CD14-positive monocyte (primary cell): Measurements from ENCODE around the gene TFEB. TPM values are rescaled to one million over a fixed set of nuclear protein-coding genes. Genes with fewer than 3 reads are reported as not detected.

ENCODE experiments used
- DNase-seq, 3 donors: peaks; one replicate each; pipeline ENCODE4 v3.0.0-alpha.2; 2011 to 2022
- H2AFZ ChIP-seq: 2 replicates; pipeline ENCODE4 v1.6.0; 2012; ENCODE audit warnings: mild to moderate bottlenecking, low read depth, low read length, inconsistent platforms; ENCODE audit not compliant: insufficient read depth, poor library complexity, severe bottlenecking
- H3K27ac ChIP-seq, 2 donors: 1 replicate in 1 of 2; 2 replicates in 1 of 2; pipeline ENCODE4 v1.5.1; 2012 to 2013; ENCODE audit warnings: low read length in 2 of 2, control low read depth in 1 of 2, inconsistent platforms in 1 of 2, low read depth in 1 of 2, mild to moderate bottlenecking in 1 of 2
- H3K27me3 ChIP-seq, 2 donors: one replicate each; pipeline versions ENCODE4 v1.6.0 to v1.6.1; 2011 to 2013; ENCODE audit warnings: low read length in 2 of 2; ENCODE audit not compliant: control insufficient read depth in 2 of 2, insufficient read depth in 2 of 2
- H3K36me3 ChIP-seq, 2 donors: replicated peaks in 1 of 2; 1 replicate in 1 of 2; 2 replicates in 1 of 2; pipeline versions ENCODE4 v1.5.1 to v1.6.1; 2012 to 2013; ENCODE audit warnings: low read length in 2 of 2, control low read depth in 1 of 2, inconsistent platforms in 1 of 2, mild to moderate bottlenecking in 1 of 2; ENCODE audit not compliant: insufficient read depth in 2 of 2, control insufficient read depth in 1 of 2
- H3K4me1 ChIP-seq, 2 donors: 1 replicate in 1 of 2; 2 replicates in 1 of 2; pipeline versions ENCODE4 v1.5.1 to v1.6.1; 2012 to 2013; ENCODE audit warnings: low read length in 2 of 2, control low read depth in 1 of 2, inconsistent platforms in 1 of 2, mild to moderate bottlenecking in 1 of 2, moderate library complexity in 1 of 2; ENCODE audit not compliant: insufficient read depth in 2 of 2, control insufficient read depth in 1 of 2
- H3K4me2 ChIP-seq: replicated peaks from 2 replicates; pipeline ENCODE3; 2012; ENCODE audit warnings: low read length, moderate library complexity, mild to moderate bottlenecking; ENCODE audit not compliant: poor library complexity, severe bottlenecking; ENCODE audit errors: extremely low read depth
- H3K4me3 ChIP-seq, 3 experiments: fragments of 200-600 bp in 1 of 3; sonication (generic) in 1 of 3; replicated peaks in 1 of 3; 1 replicate in 2 of 3; 2 replicates in 1 of 3; pipeline ENCODE4 v1.5.1; 2011 to 2013; ENCODE audit warnings: low read length in 3 of 3, mild to moderate bottlenecking in 3 of 3, control low read depth in 2 of 3, low read depth in 2 of 3, inconsistent platforms in 1 of 3, moderate library complexity in 1 of 3
- H3K79me2 ChIP-seq: 2 replicates; pipeline ENCODE4 v1.6.0; 2012; ENCODE audit warnings: mild to moderate bottlenecking, control low read depth, inconsistent platforms, low read length, moderate library complexity; ENCODE audit not compliant: insufficient read depth
- H3K9ac ChIP-seq: 2 replicates; pipeline ENCODE4 v1.6.0; 2017; ENCODE audit warnings: low read length, mild to moderate bottlenecking; ENCODE audit not compliant: insufficient read depth, poor library complexity, severe bottlenecking
- H3K9me3 ChIP-seq, 2 donors: replicated peaks in 1 of 2; 1 replicate in 1 of 2; 2 replicates in 1 of 2; pipeline versions ENCODE4 v1.5.1 to v1.6.1; 2012 to 2013; ENCODE audit warnings: low read length in 2 of 2, control low read depth in 1 of 2; ENCODE audit not compliant: control insufficient read depth in 1 of 2, insufficient read depth in 1 of 2
- H4K20me1 ChIP-seq: 2 replicates; pipeline ENCODE4 v1.6.0; 2012; ENCODE audit warnings: mild to moderate bottlenecking, low read length, control low read depth, moderate library complexity; ENCODE audit not compliant: insufficient read depth
- H3K27ac Mint-ChIP-seq, 7 donors: one replicate each; pipeline ENCODE4 v1.8.0; 2020; ENCODE audit warnings: mild to moderate bottlenecking in 7 of 7, mixed read lengths in 7 of 7, moderate library complexity in 6 of 7, inconsistent platforms in 2 of 7
- H3K27me3 Mint-ChIP-seq, 3 donors: one replicate each; pipeline ENCODE4 v1.8.0; 2021 to 2022; ENCODE audit warnings: low read depth in 3 of 3, mild to moderate bottlenecking in 3 of 3, mixed read lengths in 3 of 3, moderate library complexity in 3 of 3, inconsistent platforms in 1 of 3
- H3K36me3 Mint-ChIP-seq, 2 donors: one replicate each; pipeline ENCODE4 v1.8.0; 2020; ENCODE audit warnings: mixed read lengths in 2 of 2, inconsistent platforms in 1 of 2, mild to moderate bottlenecking in 1 of 2
- H3K4me1 Mint-ChIP-seq: one replicate; pipeline ENCODE4 v1.8.0; 2020; ENCODE audit warnings: mild to moderate bottlenecking, mixed read lengths
- H3K4me3 Mint-ChIP-seq, 2 donors: one replicate each; pipeline ENCODE4 v1.8.0; 2020; ENCODE audit warnings: mild to moderate bottlenecking in 2 of 2, mixed read lengths in 2 of 2, moderate library complexity in 1 of 2
- H3K9me3 Mint-ChIP-seq, 7 donors: one replicate each; pipeline ENCODE4 v1.8.0; 2020 to 2022; ENCODE audit warnings: mixed read lengths in 7 of 7, mild to moderate bottlenecking in 6 of 7, moderate library complexity in 6 of 7, inconsistent platforms in 2 of 7
- WGBS: methylation state at CpG from one replicate; pipeline ENCODE4 v1.1.5; 2013; ENCODE audit warnings: missing lambda C conversion rate; ENCODE audit not compliant: insufficient coverage; 5-methylcytosine and 5-hydroxymethylcytosine counted together
- intact Hi-C, 2 donors: fragments of 100-400 bp; cut with micrococcal nuclease; formaldehyde crosslinking; loops; one replicate each; pipeline versions ENCODE4 v1.15.0 to v1.15.1; 2023
- polyA plus RNA-seq, 3 donors: library from polyadenylated mRNA; depleted of rRNA in 1 of 3; unstranded in 2 of 3; stranded (reverse) in 1 of 3; fragments of 300-500 nt in 2 of 3; fragments of >200 nt in 1 of 3; fragmentation: Illumina TruSeq in 2 of 3; gene quantifications; 1 replicate in 2 of 3; 2 replicates in 1 of 3; pipeline ENCODE4 v1.2.3, GENCODE V29; 2012 to 2021
- TF ChIP-seq, protein P1 (sequence below): fragments of 200-600 bp; IDR thresholded peaks from one replicate; pipeline ENCODE4 v1.8.0; 2022; ENCODE audit warnings: antibody characterized with exemption, mild to moderate bottlenecking

Gene TFEB
- polyA plus RNA-seq, 3 donors, result 42.6 to 60.0 (median 55.0) TPM

DNA sequence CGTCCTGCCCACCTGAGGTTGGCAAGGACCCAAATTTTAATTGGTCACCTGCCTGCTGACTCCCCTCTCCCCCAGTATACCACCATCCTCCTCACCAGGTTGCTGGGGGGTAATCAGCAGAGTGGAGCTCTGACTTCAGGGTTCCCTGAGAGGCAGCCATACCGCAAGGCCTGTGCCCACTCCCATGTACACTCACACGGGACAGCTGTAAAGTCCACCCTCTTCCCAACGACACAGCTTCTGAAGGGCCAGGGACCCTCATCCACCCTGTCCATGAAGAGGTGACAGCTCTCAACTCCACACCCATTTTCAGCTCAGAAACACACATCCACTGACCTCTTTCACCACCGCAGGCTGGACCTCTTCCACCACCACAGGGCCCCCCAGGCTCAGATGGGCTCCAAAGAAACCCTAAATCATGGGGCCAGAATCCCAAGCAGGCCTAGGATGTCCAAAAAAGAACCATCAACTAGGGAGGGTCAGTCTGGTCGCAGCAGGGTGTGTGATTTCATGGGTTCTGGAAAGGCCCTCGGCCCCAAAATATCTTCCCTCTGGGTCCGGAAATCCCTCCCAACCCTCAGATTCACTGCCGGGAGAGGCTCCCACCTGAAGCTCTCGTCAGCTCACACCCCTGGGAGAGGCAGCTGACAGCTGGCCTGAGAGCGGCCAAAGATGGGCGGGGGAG is 30.0 kb downstream of the TFEB start:
- peaks cover 49 to 54% of the 10 kb centered on the region in 2 donors for H3K4me1 ChIP-seq
- H2AFZ ChIP-seq, result peak overlapping the region; percentile 54
- peak overlapping the region; percentile 87 to 89 for H3K27ac ChIP-seq
- H3K4me3 Mint-ChIP-seq, result peak overlapping the region; percentile 57 to 61
- H4K20me1 ChIP-seq, result peaks cover 82% of the 10 kb centered on the region
- intact Hi-C loops, result loop anchor here (5.0 to 10.0 kb wide), 2 partner anchors 69 to 72 kb away; partner anchors contain the start of gene FRS3 (in 2 of the 2)
- H3K27me3 Mint-ChIP-seq, result peaks cover 0 to 1% (median 0%) of the 10 kb centered on the region in 3 donors
- no peaks in the 10 kb centered on the region for H3K27me3 ChIP-seq
- peak overlapping the region; percentile 92 to 97 (median 95) for H3K27ac Mint-ChIP-seq
- peaks cover 41 to 52% of the 10 kb centered on the region in 2 donors for H3K36me3 Mint-ChIP-seq
- H3K36me3 ChIP-seq, result peaks cover 19 to 43% of the 10 kb centered on the region in 2 donors
- WGBS, result 71% methylated on average over 8 of the region's 12 CpGs
- DNase-seq, result no peak
- TF ChIP-seq, protein P1, sequence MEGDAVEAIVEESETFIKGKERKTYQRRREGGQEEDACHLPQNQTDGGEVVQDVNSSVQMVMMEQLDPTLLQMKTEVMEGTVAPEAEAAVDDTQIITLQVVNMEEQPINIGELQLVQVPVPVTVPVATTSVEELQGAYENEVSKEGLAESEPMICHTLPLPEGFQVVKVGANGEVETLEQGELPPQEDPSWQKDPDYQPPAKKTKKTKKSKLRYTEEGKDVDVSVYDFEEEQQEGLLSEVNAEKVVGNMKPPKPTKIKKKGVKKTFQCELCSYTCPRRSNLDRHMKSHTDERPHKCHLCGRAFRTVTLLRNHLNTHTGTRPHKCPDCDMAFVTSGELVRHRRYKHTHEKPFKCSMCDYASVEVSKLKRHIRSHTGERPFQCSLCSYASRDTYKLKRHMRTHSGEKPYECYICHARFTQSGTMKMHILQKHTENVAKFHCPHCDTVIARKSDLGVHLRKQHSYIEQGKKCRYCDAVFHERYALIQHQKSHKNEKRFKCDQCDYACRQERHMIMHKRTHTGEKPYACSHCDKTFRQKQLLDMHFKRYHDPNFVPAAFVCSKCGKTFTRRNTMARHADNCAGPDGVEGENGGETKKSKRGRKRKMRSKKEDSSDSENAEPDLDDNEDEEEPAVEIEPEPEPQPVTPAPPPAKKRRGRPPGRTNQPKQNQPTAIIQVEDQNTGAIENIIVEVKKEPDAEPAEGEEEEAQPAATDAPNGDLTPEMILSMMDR, result no peak
- no peaks in the 10 kb centered on the region for H3K9me3 Mint-ChIP-seq
- H3K9me3 ChIP-seq, result no peaks in the 10 kb centered on the region
- peaks cover 65% of the 10 kb centered on the region for H3K4me1 Mint-ChIP-seq
- peak overlapping the region; percentile 53 for H3K9ac ChIP-seq
- peaks cover 79% of the 10 kb centered on the region for H3K79me2 ChIP-seq
- peak overlapping the region in 2 of 3 experiments; percentile 6 to 66 for H3K4me3 ChIP-seq
- H3K4me2 ChIP-seq, result peak overlapping the region; percentile 70

DNA sequence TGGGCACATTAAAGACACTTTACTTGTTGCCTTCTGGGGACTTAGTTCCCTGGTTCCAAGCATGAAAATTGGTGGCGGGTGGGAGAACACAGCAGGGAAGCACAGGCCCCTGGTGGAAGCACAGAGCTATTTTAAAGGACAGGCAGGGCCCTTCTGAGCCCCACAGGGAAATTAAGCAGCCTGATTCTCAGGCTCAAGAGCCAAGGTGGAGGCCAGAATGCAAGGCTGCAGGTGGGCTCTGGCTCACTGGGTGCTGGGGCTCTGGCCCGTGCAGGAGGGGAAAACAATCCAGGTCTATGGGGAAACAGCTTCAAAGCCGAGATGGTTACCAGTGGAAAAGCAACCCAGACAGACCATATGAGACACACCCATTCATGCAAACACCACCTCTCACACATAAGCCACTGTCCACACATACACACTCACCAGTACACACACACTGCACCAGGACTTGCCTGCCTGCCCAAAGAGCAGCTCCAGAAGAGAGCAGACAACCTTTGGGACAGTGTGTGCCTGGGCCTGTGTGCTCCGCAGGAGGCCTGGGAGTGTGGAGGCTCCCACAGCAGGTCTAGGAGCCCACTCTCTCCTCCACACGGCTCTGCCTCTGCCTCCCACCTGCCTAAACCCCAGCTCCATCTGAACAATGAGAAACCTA is 30.6 kb downstream of the TFEB start:
- H3K9me3 ChIP-seq, result no peaks in the 10 kb centered on the region
- peaks cover 0 to 1% (median 0%) of the 10 kb centered on the region in 3 donors for H3K27me3 Mint-ChIP-seq
- intact Hi-C loops, result loop anchor here (5.0 to 10.0 kb wide), 3 partner anchors 33 to 73 kb away; partner anchors contain the start of genes FRS3 (in 2 of the 2) and TFEB (in 1 of the 2)
- H3K4me3 ChIP-seq, result peak overlapping the region in 1 of 3 experiments; percentile 66
- peak overlapping the region; percentile 70 for H3K4me2 ChIP-seq
- peak overlapping the region in 1 of 2 donors; percentile 57 for H3K4me3 Mint-ChIP-seq
- peaks cover 82% of the 10 kb centered on the region for H4K20me1 ChIP-seq
- no peak for DNase-seq
- TF ChIP-seq, protein P1, result no peak
- H3K36me3 Mint-ChIP-seq, result peaks cover 34 to 48% of the 10 kb centered on the region in 2 donors
- H3K79me2 ChIP-seq, result peaks cover 73% of the 10 kb centered on the region
- peak overlapping the region; percentile 53 for H3K9ac ChIP-seq
- H2AFZ ChIP-seq, result no peak overlapping the region
- peaks cover 49 to 54% of the 10 kb centered on the region in 2 donors for H3K4me1 ChIP-seq
- WGBS, result 87% methylated on average over 5 of the region's 5 CpGs
- peak overlapping the region; percentile 35 to 97 (median 95) for H3K27ac Mint-ChIP-seq
- H3K4me1 Mint-ChIP-seq, result peaks cover 63% of the 10 kb centered on the region
- peaks cover 19 to 40% of the 10 kb centered on the region in 2 donors for H3K36me3 ChIP-seq
- H3K27me3 ChIP-seq, result no peaks in the 10 kb centered on the region
- no peaks in the 10 kb centered on the region for H3K9me3 Mint-ChIP-seq
- H3K27ac ChIP-seq, result peak overlapping the region; percentile 87 to 89
